Measurements from ENCODE around the gene MRE11.

The MRE11 gene

DNA sequence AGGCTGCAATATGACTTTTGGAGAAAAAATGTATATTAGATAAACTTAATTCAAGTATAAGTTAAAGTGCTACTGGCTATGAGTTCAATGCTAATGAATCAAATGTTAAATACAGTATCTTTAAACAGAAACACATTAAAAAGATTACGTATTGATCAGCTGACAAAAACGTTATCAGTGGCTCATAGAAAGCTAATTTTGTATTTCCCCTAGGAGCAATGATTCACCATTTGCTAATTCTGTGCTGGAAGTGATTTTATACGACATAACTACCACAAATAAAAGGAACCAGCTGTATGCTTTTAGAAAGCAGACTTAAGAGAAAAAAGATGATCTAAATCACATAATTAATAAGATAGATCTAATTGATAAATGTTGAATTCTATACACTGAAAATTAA lies 43.6 kb downstream of the MRE11 start:
- H3K4me3 ChIP-seq (ENCODE audit: insufficient read length, low read depth): no peak overlapping the region
- TF ChIP-seq ZNF274 (IDR thresholded peaks at IDR 0.05; ENCODE audit: low read depth, low read length) (no peak), SUZ12 (IDR thresholded peaks at IDR 0.05; ENCODE audit: extremely low read depth, insufficient read depth, insufficient read length) (no peak), YY1 (IDR thresholded peaks at IDR 0.05; ENCODE audit: insufficient read depth, insufficient read length) (no peak)
- no peak overlapping the region for H3K9ac ChIP-seq (ENCODE audit: insufficient read length, low read depth)
- peaks cover 16% of the 10 kb centered on the region for H3K36me3 ChIP-seq (ENCODE audit: insufficient read depth, insufficient read length, low read length)
- DNase-seq (ENCODE audit: low read depth, low spot score): no peak
- H3K27me3 ChIP-seq (ENCODE audit: insufficient read depth, insufficient read length): no peaks in the 10 kb centered on the region
- H3K9me3 ChIP-seq (ENCODE audit: insufficient read depth, low read length): no peaks in the 10 kb centered on the region
- H3K4me1 ChIP-seq (ENCODE audit: insufficient read depth, insufficient read length): no peaks in the 10 kb centered on the region

GRCh38 chr11:94449437-94449836 lies 44.2 kb downstream of the MRE11 start:
- TF ChIP-seq SUZ12 (IDR thresholded peaks at IDR 0.05; ENCODE audit: extremely low read depth, insufficient read depth, insufficient read length) (no peak), ZNF274 (IDR thresholded peaks at IDR 0.05; ENCODE audit: low read depth, low read length) (no peak), YY1 (IDR thresholded peaks at IDR 0.05; ENCODE audit: insufficient read depth, insufficient read length) (no peak)
- Histone ChIP-seq H3K4me1 (ENCODE audit: insufficient read depth, insufficient read length) (no peaks in the 10 kb centered on the region), H3K9me3 (ENCODE audit: insufficient read depth, low read length) (no peaks in the 10 kb centered on the region), H3K27me3 (ENCODE audit: insufficient read depth, insufficient read length) (no peaks in the 10 kb centered on the region), H3K4me3 (ENCODE audit: insufficient read length, low read depth) (no peak overlapping the region), H3K9ac (ENCODE audit: insufficient read length, low read depth) (no peak overlapping the region), H3K36me3 (ENCODE audit: insufficient read depth, insufficient read length, low read length) (peaks cover 22% of the 10 kb centered on the region)
- no peak for DNase-seq (ENCODE audit: low read depth, low spot score)

DNA sequence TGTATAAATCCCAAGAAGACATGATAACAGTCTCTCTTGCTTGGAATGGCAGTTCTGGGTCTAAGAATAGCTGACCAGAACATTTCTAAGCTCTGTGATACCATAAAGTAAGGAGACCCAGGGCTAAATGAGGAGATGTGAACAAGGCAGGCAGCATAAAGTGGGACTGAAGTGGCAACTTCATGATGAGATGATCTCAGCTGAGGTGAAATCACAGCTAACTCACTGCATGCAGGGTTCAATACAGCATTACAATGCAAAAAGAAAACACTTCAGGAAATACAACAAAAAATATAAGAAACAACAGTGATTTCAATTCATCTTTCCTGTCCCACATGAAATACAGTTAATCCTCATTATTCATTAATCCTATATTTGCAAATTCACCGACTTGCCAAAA lies 44.6 kb downstream of the MRE11 start:
- Histone ChIP-seq H3K27me3 (ENCODE audit: insufficient read depth, insufficient read length) (no peaks in the 10 kb centered on the region), H3K4me3 (ENCODE audit: insufficient read length, low read depth) (no peak overlapping the region), H3K9ac (ENCODE audit: insufficient read length, low read depth) (no peak overlapping the region), H3K36me3 (ENCODE audit: insufficient read depth, insufficient read length, low read length) (peaks cover 24% of the 10 kb centered on the region), H3K4me1 (ENCODE audit: insufficient read depth, insufficient read length) (no peaks in the 10 kb centered on the region), H3K9me3 (ENCODE audit: insufficient read depth, low read length) (no peaks in the 10 kb centered on the region)
- DNase-seq (ENCODE audit: low read depth, low spot score): no peak
- TF ChIP-seq ZNF274 (IDR thresholded peaks at IDR 0.05; ENCODE audit: low read depth, low read length): no peak
- TF ChIP-seq YY1 (IDR thresholded peaks at IDR 0.05; ENCODE audit: insufficient read depth, insufficient read length): no peak
- TF ChIP-seq SUZ12 (IDR thresholded peaks at IDR 0.05; ENCODE audit: extremely low read depth, insufficient read depth, insufficient read length): no peak

GRCh38 chr11:94447149-94447548 lies 46.5 kb downstream of the MRE11 start:
- Histone ChIP-seq H3K9me3 (ENCODE audit: insufficient read depth, low read length) (no peaks in the 10 kb centered on the region), H3K27me3 (ENCODE audit: insufficient read depth, insufficient read length) (no peaks in the 10 kb centered on the region), H3K36me3 (ENCODE audit: insufficient read depth, insufficient read length, low read length) (peaks cover 25% of the 10 kb centered on the region), H3K4me1 (ENCODE audit: insufficient read depth, insufficient read length) (no peaks in the 10 kb centered on the region), H3K4me3 (ENCODE audit: insufficient read length, low read depth) (no peak overlapping the region), H3K9ac (ENCODE audit: insufficient read length, low read depth) (no peak overlapping the region)
- TF ChIP-seq SUZ12 (IDR thresholded peaks at IDR 0.05; ENCODE audit: extremely low read depth, insufficient read depth, insufficient read length) (no peak), YY1 (IDR thresholded peaks at IDR 0.05; ENCODE audit: insufficient read depth, insufficient read length) (no peak), ZNF274 (IDR thresholded peaks at IDR 0.05; ENCODE audit: low read depth, low read length) (no peak)
- DNase-seq (ENCODE audit: low read depth, low spot score): no peak

DNA sequence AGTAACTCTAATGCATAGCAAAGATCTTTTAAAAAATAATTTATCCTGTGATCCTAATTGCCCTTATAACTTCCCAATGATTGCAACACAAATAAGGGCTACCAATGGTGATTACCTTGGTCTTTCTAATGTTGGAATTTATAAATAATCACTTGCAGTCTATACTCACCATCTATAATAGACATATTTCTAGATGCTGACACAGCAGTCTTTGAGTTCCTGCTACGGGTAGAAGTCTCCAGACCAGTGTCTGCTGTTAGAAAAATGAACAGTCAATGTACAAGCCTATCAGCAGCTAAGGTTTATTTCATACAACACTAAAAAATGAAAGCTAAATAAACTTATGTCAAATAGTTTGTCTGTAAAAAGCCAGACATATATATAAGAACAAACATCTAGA lies 48.0 kb downstream of the MRE11 start:
- no peak overlapping the region for H3K4me3 ChIP-seq (ENCODE audit: insufficient read length, low read depth)
- H3K9me3 ChIP-seq (ENCODE audit: insufficient read depth, low read length): no peaks in the 10 kb centered on the region
- H3K4me1 ChIP-seq (ENCODE audit: insufficient read depth, insufficient read length): no peaks in the 10 kb centered on the region
- no peaks in the 10 kb centered on the region for H3K27me3 ChIP-seq (ENCODE audit: insufficient read depth, insufficient read length)
- DNase-seq (ENCODE audit: low read depth, low spot score): no peak
- peaks cover 27% of the 10 kb centered on the region for H3K36me3 ChIP-seq (ENCODE audit: insufficient read depth, insufficient read length, low read length)
- TF ChIP-seq SUZ12 (IDR thresholded peaks at IDR 0.05; ENCODE audit: extremely low read depth, insufficient read depth, insufficient read length) (no peak), YY1 (IDR thresholded peaks at IDR 0.05; ENCODE audit: insufficient read depth, insufficient read length) (no peak), ZNF274 (IDR thresholded peaks at IDR 0.05; ENCODE audit: low read depth, low read length) (no peak)
- H3K9ac ChIP-seq (ENCODE audit: insufficient read length, low read depth): no peak overlapping the region

GRCh38 chr11:94433049-94433448 lies 60.6 kb downstream of the MRE11 start:
- Histone ChIP-seq H3K9me3 (ENCODE audit: insufficient read depth, low read length) (no peaks in the 10 kb centered on the region), H3K4me3 (ENCODE audit: insufficient read length, low read depth) (no peak overlapping the region), H3K36me3 (ENCODE audit: insufficient read depth, insufficient read length, low read length) (peaks cover 10% of the 10 kb centered on the region), H3K27me3 (ENCODE audit: insufficient read depth, insufficient read length) (no peaks in the 10 kb centered on the region), H3K4me1 (ENCODE audit: insufficient read depth, insufficient read length) (no peaks in the 10 kb centered on the region), H3K9ac (ENCODE audit: insufficient read length, low read depth) (no peak overlapping the region)
- no peak for TF ChIP-seq YY1 (IDR thresholded peaks at IDR 0.05; ENCODE audit: insufficient read depth, insufficient read length)
- no peak for DNase-seq (ENCODE audit: low read depth, low spot score)

DNA sequence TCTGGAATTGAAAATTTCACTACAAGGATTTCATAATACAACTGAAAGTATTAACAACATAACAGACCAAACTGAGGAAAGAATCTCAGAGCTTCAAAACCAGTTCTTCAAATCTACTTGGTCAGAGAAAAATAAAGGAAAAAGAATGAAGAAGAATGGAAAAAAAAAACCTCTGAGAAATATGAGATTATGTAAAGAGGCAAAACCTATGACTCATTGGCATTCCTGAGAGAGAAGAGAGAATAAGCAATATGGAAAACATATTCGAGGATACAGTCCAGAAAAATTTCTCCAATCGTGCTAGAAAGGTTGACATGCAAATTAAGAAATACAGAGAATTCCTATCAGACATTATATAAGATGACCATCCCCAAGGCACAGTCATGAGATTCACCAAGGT lies 69.0 kb downstream of the MRE11 start:
- no peak overlapping the region for H3K4me3 ChIP-seq (ENCODE audit: insufficient read length, low read depth)
- no peak overlapping the region for H3K9ac ChIP-seq (ENCODE audit: insufficient read length, low read depth)
- peaks cover 2% of the 10 kb centered on the region for H3K4me1 ChIP-seq (ENCODE audit: insufficient read depth, insufficient read length)
- TF ChIP-seq ZNF274 (IDR thresholded peaks at IDR 0.05; ENCODE audit: low read depth, low read length): no peak
- TF ChIP-seq SUZ12 (IDR thresholded peaks at IDR 0.05; ENCODE audit: extremely low read depth, insufficient read depth, insufficient read length): no peak
- no peak for TF ChIP-seq YY1 (IDR thresholded peaks at IDR 0.05; ENCODE audit: insufficient read depth, insufficient read length)
- no peak for DNase-seq (ENCODE audit: low read depth, low spot score)
- H3K27me3 ChIP-seq (ENCODE audit: insufficient read depth, insufficient read length): no peaks in the 10 kb centered on the region
- no peaks in the 10 kb centered on the region for H3K9me3 ChIP-seq (ENCODE audit: insufficient read depth, low read length)
- peaks cover 19% of the 10 kb centered on the region for H3K36me3 ChIP-seq (ENCODE audit: insufficient read depth, insufficient read length, low read length)

DNA sequence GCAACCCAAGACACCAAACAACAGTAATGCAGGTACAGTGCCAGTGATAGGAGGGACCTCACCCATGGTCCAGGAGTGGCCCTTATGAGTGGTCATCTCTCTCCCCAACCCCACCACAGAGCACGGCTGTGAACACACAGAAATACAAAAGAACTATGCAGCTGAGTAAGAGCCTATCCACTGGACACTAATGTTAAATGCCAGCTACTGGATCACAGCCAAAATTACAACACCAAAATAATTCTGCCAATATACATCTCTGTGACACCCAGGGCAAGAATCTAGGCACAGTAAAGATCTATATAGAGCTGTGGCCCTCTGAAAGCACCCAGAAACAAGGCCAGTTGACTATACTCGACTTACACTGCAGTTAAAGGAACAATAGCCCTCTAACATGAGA lies 69.6 kb downstream of the MRE11 start:
- peaks cover 16% of the 10 kb centered on the region for H3K36me3 ChIP-seq (ENCODE audit: insufficient read depth, insufficient read length, low read length)
- no peaks in the 10 kb centered on the region for H3K27me3 ChIP-seq (ENCODE audit: insufficient read depth, insufficient read length)
- peaks cover 2% of the 10 kb centered on the region for H3K4me1 ChIP-seq (ENCODE audit: insufficient read depth, insufficient read length)
- H3K9me3 ChIP-seq (ENCODE audit: insufficient read depth, low read length): no peaks in the 10 kb centered on the region
- H3K4me3 ChIP-seq (ENCODE audit: insufficient read length, low read depth): no peak overlapping the region
- no peak for DNase-seq (ENCODE audit: low read depth, low spot score)
- no peak overlapping the region for H3K9ac ChIP-seq (ENCODE audit: insufficient read length, low read depth)
- TF ChIP-seq SUZ12 (IDR thresholded peaks at IDR 0.05; ENCODE audit: extremely low read depth, insufficient read depth, insufficient read length): no peak
- TF ChIP-seq ZNF274 (IDR thresholded peaks at IDR 0.05; ENCODE audit: low read depth, low read length): no peak
- no peak for TF ChIP-seq YY1 (IDR thresholded peaks at IDR 0.05; ENCODE audit: insufficient read depth, insufficient read length)

All from NT2/D1 (cell line).